GM12891 (cell line): ENCODE results near the gene MYO5B.

Source experiments
- POLR2A ChIP-seq: IDR thresholded peaks from 2 replicates; pipeline ENCODE4 v1.6.1; 2011; ENCODE audit warnings: low read depth, low read length, control low read depth
- POLR2AphosphoS5 ChIP-seq: IDR thresholded peaks from 2 replicates; pipeline ENCODE4 v1.6.1; 2011; ENCODE audit warnings: low read depth, low read length, control low read depth
- POU2F2 ChIP-seq: IDR thresholded peaks from 2 replicates; pipeline ENCODE4 v1.6.1; 2011; ENCODE audit warnings: low read depth, mild to moderate bottlenecking, control low read depth, low read length, moderate library complexity
- SPI1 ChIP-seq: IDR thresholded peaks from 2 replicates; pipeline ENCODE4 v1.6.1; 2011; ENCODE audit warnings: low read depth, low read length, control low read depth
- TAF1 ChIP-seq: IDR thresholded peaks from 2 replicates; pipeline ENCODE4 v1.6.1; 2011; ENCODE audit warnings: low read depth, low read length, control low read depth

DNA sequence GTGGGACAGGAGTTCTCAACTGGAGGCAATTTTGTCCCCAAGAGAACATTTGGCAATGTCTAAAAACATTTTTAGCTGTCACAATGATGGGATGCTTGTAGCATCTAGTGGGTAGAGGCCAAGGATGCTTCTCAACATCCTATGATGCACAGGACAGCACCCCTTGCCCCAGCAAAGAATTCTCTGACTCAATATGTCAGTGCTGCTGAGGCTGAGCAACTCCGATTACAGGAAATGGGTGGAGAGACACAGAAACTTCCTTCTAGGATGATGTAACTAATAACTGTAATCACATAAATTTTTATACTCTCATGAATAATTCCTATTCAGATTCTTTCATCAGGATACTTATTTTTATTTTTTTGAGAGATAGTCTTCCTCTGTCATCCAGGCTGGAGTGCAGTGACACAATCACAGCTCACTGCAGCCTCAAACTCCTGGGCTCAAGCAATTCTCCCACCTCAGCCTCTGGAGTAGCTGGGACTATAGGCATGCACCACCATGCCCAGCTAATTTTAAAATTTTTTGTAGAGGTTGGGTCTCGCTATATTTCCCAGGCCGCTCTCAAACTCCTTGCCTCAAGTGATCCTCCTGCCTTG, 261.3 kb downstream of the MYO5B start:
- TF ChIP-seq POLR2A (no peak), SPI1 (no peak), POU2F2 (no peak), TAF1 (no peak), POLR2AphosphoS5 (no peak)
